Endothelial cell of umbilical vein (primary cell): ENCODE results near the gene FAHD1. TPM values are rescaled to one million over a fixed set of nuclear protein-coding genes. Genes with fewer than 3 reads are reported as not detected.
A peak's percentile ranks its signal among the peaks of the same experiment; 100 is the strongest.

Experiments used
- BruUV-seq: library from RNA; stranded (reverse); fragments of 400-500 nt; replicated peaks from 2 replicates; lab custom pipeline; 2021; lab: Mats Ljungman, UMichigan
- CTCF ChIA-PET: fragments of 300-600, 350-600 bp; sonication (Branson Sonifier 250); formaldehyde crosslinking; loops from one replicate; lab custom pipeline; 2021; ENCODE audit warnings: antibody characterized with exemption, inconsistent platforms; lab: Charles Lee
- POLR2A ChIA-PET: fragments of 300-600, 350-600 bp; sonication (Branson Sonifier 250); formaldehyde crosslinking; loops from one replicate; lab custom pipeline; 2021; ENCODE audit warnings: antibody characterized with exemption, inconsistent platforms; lab: Charles Lee
- DNase-seq: peaks from one replicate; pipeline ENCODE4 v3.0.0-alpha.2; 2011; ENCODE audit warnings: low read depth, low spot score
- FAIRE-seq: peaks from 2 replicates; lab custom pipeline; 2011; peaks lifted over from hg19 to GRCh38; lab: Jason Lieb, UNC
- H2AFZ ChIP-seq: 2 replicates; pipeline ENCODE4 v1.6.0; 2012; ENCODE audit warnings: low read depth, low read length, control low read depth, inconsistent platforms
- H3K27ac ChIP-seq: 2 replicates; pipeline ENCODE4 v1.5.1; 2011; ENCODE audit warnings: low read depth, mild to moderate bottlenecking, control low read depth, low read length, moderate library complexity; ENCODE audit not compliant: insufficient read depth
- H3K27me3 ChIP-seq, 2 experiments: 2 replicates each; pipeline versions ENCODE4 v1.6.0 to v1.6.1; 2011; ENCODE audit warnings: low read length in 2 of 2, mixed read lengths in 1 of 2; ENCODE audit not compliant: control insufficient read depth in 2 of 2, insufficient read depth in 2 of 2
- H3K36me3 ChIP-seq, 2 experiments: 2 replicates in 1 of 2; 3 replicates in 1 of 2; pipeline ENCODE4 v1.5.1; 2011; ENCODE audit warnings: low read length in 2 of 2, mild to moderate bottlenecking in 1 of 2, moderate library complexity in 1 of 2; ENCODE audit not compliant: control insufficient read depth in 2 of 2, insufficient read depth in 2 of 2; ENCODE audit errors: extremely low read depth in 1 of 2
- H3K4me1 ChIP-seq: 3 replicates; pipeline ENCODE4 v1.5.1; 2011; ENCODE audit warnings: mild to moderate bottlenecking, low read length; ENCODE audit not compliant: control insufficient read depth, insufficient read depth; ENCODE audit errors: extremely low read depth
- H3K4me2 ChIP-seq: 2 replicates; pipeline ENCODE4 v1.6.1; 2011; ENCODE audit warnings: low read length, control low read depth, mixed read lengths; ENCODE audit not compliant: insufficient read depth
- H3K4me3 ChIP-seq, 3 experiments: fragments of 200-600 bp in 1 of 3; sonication (generic), shearing (Covaris generic) in 1 of 3; replicated peaks in 1 of 3; 2 replicates each; pipeline ENCODE4 v1.5.1; 2011 to 2016; ENCODE audit warnings: control low read depth in 3 of 3, low read length in 3 of 3, mild to moderate bottlenecking in 2 of 3, inconsistent platforms in 1 of 3, low read depth in 1 of 3, moderate library complexity in 1 of 3; ENCODE audit not compliant: insufficient read depth in 1 of 3
- H3K79me2 ChIP-seq: 2 replicates; pipeline ENCODE4 v1.6.0; 2012; ENCODE audit warnings: low read length, inconsistent platforms; ENCODE audit not compliant: control insufficient read depth, insufficient read depth
- H3K9ac ChIP-seq: replicated peaks from 2 replicates; pipeline ENCODE3; 2011; ENCODE audit warnings: low read length, control low read depth; ENCODE audit not compliant: insufficient read depth; ENCODE audit errors: extremely low read depth
- H3K9me1 ChIP-seq: replicated peaks from 3 replicates; pipeline ENCODE4 v1.6.0; 2011; ENCODE audit warnings: mild to moderate bottlenecking, low read length; ENCODE audit not compliant: control insufficient read depth, insufficient read depth; ENCODE audit errors: extremely low read depth
- H3K9me3 ChIP-seq: replicated peaks from 2 replicates; pipeline ENCODE4 v1.5.1; 2012; ENCODE audit warnings: low read length, inconsistent platforms; ENCODE audit not compliant: control insufficient read depth, insufficient read depth
- H4K20me1 ChIP-seq: replicated peaks from 2 replicates; pipeline ENCODE3; 2011; ENCODE audit warnings: mild to moderate bottlenecking, low read length; ENCODE audit not compliant: control insufficient read depth, insufficient read depth; ENCODE audit errors: extremely low read depth
- EZH2 ChIP-seq: IDR thresholded peaks from 2 replicates; pipeline ENCODE4 v1.6.1; 2012; ENCODE audit warnings: borderline replicate concordance, low read depth, mild to moderate bottlenecking, moderate library complexity, low read length, inconsistent platforms; ENCODE audit not compliant: severe bottlenecking
- FOS ChIP-seq: IDR thresholded peaks from 2 replicates; pipeline ENCODE4 v1.6.1; 2011; ENCODE audit warnings: mild to moderate bottlenecking, low read length, moderate library complexity, borderline replicate concordance; ENCODE audit not compliant: insufficient read depth
- POLR2AphosphoS5 ChIP-seq: IDR thresholded peaks from 2 replicates; pipeline ENCODE4 v1.6.1; 2012; ENCODE audit warnings: low read depth, mild to moderate bottlenecking, control low read depth, low read length, moderate library complexity; ENCODE audit not compliant: insufficient read depth
- dilution Hi-C: fragments of 300-500 bp; cut with MboI; formaldehyde crosslinking; loops from one replicate; pipeline ENCODE4 v1.15.0; 2019; ENCODE audit warnings: low sequenced_read_pairs; ENCODE audit not compliant: extremely low pct_ligation_motif_present
- intact Hi-C: fragments of 100-400 bp; cut with micrococcal nuclease; formaldehyde crosslinking; loops from one replicate; pipeline ENCODE4 v1.10.0; 2022
- polyA plus RNA-seq, 4 experiments: library from polyadenylated mRNA; depleted of rRNA in 3 of 4; stranded (reverse) in 3 of 4; unstranded in 1 of 4; fragments of >200 nt; gene quantifications; 2 replicates each; pipeline versions ENCODE4 v1.2.1 to v1.2.3, GENCODE V29; 2011 to 2012; ENCODE audit warnings: missing spikeins in 1 of 4
- total RNA-seq: library from RNA; stranded (reverse); gene quantifications from 2 replicates; pipeline ENCODE4 v1.2.3, GENCODE V29; 2021
- TF ChIP-seq, protein P1 (sequence below): IDR thresholded peaks from 2 replicates; pipeline ENCODE4 v1.6.1; 2011; ENCODE audit not compliant: insufficient read depth, insufficient read length

Gene FAHD1
- total and polyA plus RNA-seq, 2 donors (not counting 3 experiments of a cell fraction or from before 2014, with no cell fraction given): 44.8 to 69.2 TPM

DNA sequence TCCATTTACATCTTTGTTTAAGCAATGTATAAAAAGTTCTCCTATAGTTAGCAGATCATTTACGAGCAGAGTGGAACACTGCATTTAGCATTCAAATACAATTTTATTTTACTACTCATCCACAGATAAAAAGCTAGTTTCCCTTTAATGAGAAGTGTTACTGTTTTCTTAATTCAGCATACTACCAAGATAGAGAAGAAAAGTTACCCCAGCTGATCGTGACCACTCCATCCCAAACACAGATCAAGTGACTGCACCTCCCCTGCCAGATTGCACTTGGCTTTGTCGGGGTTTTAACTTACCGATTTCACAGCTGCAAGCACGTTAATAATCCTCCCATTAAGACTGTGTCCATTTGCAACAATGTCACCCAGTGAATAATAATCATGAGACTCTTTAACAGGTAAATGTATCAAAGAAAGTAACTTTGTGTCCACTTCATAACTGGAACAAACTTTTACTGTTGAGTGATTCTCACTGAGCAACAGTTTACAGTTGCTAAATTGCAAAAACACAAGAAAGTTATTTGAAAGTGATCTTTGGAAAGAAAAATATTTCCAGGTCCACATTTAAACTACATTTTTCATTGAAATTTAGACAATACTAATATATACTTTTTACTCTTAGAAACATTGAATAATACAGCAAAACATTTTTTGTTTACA, 30.6 kb downstream of the FAHD1 start:
- Histone ChIP-seq H3K79me2 (no peaks in the 10 kb centered on the region), H3K27me3 (peaks cover 34 to 58% of the 10 kb centered on the region in 2 experiments), H3K27ac (no peak overlapping the region), H3K4me2 (no peak overlapping the region), H3K9ac (no peak overlapping the region), H3K9me1 (no peaks in the 10 kb centered on the region), H4K20me1 (no peaks in the 10 kb centered on the region), H3K4me1 (no peaks in the 10 kb centered on the region), H3K9me3 (no peaks in the 10 kb centered on the region), H2AFZ (no peak overlapping the region), H3K4me3 (no peak overlapping the region), H3K36me3 (no peaks in the 10 kb centered on the region)
- intact Hi-C loops: no loop called here
- CTCF ChIA-PET: interaction anchor here (1.3 to 1.7 kb wide), 2 partner anchors 9 to 69 kb away, joined by 3 to 6 read pairs; no protein-coding TSS in a partner anchor
- no peak for TF ChIP-seq POLR2AphosphoS5
- TF ChIP-seq FOS: no peak
- no peak for DNase-seq
- POLR2A ChIA-PET: no interaction called here
- FAIRE-seq: no peak
- dilution Hi-C loops: no loop called here
- BruUV-seq: no TSS peak

DNA sequence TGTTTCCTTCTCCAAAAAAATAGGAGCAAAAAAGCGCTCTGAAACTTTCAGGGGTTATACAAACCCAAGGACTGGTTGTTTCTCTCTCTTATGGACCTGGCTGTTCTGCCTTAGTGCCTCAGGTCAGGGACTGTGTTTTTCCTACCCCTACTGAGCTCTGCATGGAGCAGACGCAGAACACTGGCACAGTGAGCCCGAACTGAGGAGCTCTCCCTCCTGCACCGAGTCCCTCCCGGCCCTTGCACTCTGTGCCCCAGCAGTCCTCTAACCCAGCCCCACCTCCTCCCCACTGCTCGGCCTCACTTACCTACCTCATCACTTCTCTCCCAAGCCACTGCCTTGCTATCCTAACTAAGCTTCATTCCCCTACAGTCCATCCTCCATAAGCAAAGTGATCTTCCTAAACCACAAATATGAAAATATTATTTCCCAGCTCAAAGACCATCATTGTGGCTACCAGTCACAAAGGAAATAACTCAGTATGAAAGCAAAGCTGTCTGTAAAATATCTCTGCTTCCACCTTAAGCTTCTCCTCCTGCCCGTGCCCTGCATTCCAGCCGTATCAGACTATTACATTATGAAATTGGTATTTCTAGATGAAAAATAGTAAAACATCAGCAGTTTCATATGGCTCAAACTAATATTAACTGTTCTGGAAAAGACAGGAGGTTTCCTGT, 31.3 kb downstream of the FAHD1 start:
- no peak for TF ChIP-seq FOS
- TF ChIP-seq EZH2: peak; percentile 36
- TF ChIP-seq, protein P1, sequence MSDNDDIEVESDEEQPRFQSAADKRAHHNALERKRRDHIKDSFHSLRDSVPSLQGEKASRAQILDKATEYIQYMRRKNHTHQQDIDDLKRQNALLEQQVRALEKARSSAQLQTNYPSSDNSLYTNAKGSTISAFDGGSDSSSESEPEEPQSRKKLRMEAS: no peak
- Histone ChIP-seq H3K9ac (no peak overlapping the region), H3K9me3 (no peaks in the 10 kb centered on the region), H3K27ac (no peak overlapping the region), H3K4me3 (no peak overlapping the region), H3K27me3 (peaks cover 34 to 58% of the 10 kb centered on the region in 2 experiments), H3K79me2 (no peaks in the 10 kb centered on the region), H3K4me1 (no peaks in the 10 kb centered on the region), H2AFZ (no peak overlapping the region), H3K4me2 (no peak overlapping the region), H4K20me1 (no peaks in the 10 kb centered on the region), H3K36me3 (no peaks in the 10 kb centered on the region), H3K9me1 (no peaks in the 10 kb centered on the region)
- ChIA-PET CTCF (interaction anchor here (0.6 to 1.7 kb wide), 6 partner anchors 8 to 71 kb away, joined by 3 to 6 read pairs (median 4); no protein-coding TSS in a partner anchor), POLR2A (interaction anchor here (0.6 kb wide), 1 partner anchor 98 kb away, joined by 9 read pairs; no protein-coding TSS in a partner anchor)
- dilution Hi-C loops: no loop called here
- no TSS peak for BruUV-seq
- intact Hi-C loops: no loop called here
- FAIRE-seq: no peak
- no peak for DNase-seq
